Liver (tissue), 9 donors: ENCODE results near the gene CTSE. TPM values are rescaled to one million over a fixed set of nuclear protein-coding genes. Genes with fewer than 3 reads are reported as not detected.

Experiments used
- DNase-seq: peaks from one replicate; pipeline ENCODE4 v3.0.0-alpha.2; 2017; ENCODE audit warnings: low spot score
- H3K27ac ChIP-seq, 2 donors: one replicate each; pipeline ENCODE4 v1.7.0; 2013; ENCODE audit warnings: inconsistent platforms in 2 of 2, low read length in 2 of 2, control low read depth in 1 of 2, low read depth in 1 of 2, mild to moderate bottlenecking in 1 of 2
- H3K27me3 ChIP-seq, 4 donors: one replicate each; pipeline versions ENCODE4 v1.6.1 to v1.7.0; 2013; ENCODE audit warnings: low read length in 3 of 4, inconsistent platforms in 1 of 4, mild to moderate bottlenecking in 1 of 4, moderate library complexity in 1 of 4; ENCODE audit not compliant: control insufficient read depth in 4 of 4, insufficient read depth in 4 of 4
- H3K36me3 ChIP-seq, 4 donors: one replicate each; pipeline versions ENCODE4 v1.6.1 to v1.7.0; 2013; ENCODE audit warnings: low read length in 3 of 4, mild to moderate bottlenecking in 3 of 4, low read depth in 1 of 4, moderate library complexity in 1 of 4; ENCODE audit not compliant: control insufficient read depth in 4 of 4, insufficient read depth in 3 of 4
- H3K4me1 ChIP-seq, 4 donors: one replicate each; pipeline versions ENCODE4 v1.6.1 to v1.7.0; 2013; ENCODE audit warnings: low read length in 3 of 4, mild to moderate bottlenecking in 3 of 4, moderate library complexity in 1 of 4; ENCODE audit not compliant: control insufficient read depth in 4 of 4, insufficient read depth in 4 of 4
- H3K4me3 ChIP-seq, 3 donors: one replicate each; pipeline versions ENCODE4 v1.6.1 to v1.7.0; 2013; ENCODE audit warnings: low read length in 3 of 3, control low read depth in 1 of 3, low read depth in 1 of 3, mild to moderate bottlenecking in 1 of 3
- H3K9ac ChIP-seq, 2 donors: one replicate each; pipeline ENCODE4 v1.7.0; 2013; ENCODE audit warnings: low read length in 2 of 2, mild to moderate bottlenecking in 2 of 2, moderate library complexity in 2 of 2, control low read depth in 1 of 2, low read depth in 1 of 2
- H3K9me3 ChIP-seq, 4 donors: one replicate each; pipeline versions ENCODE4 v1.6.1 to v1.7.0; 2013; ENCODE audit warnings: low read length in 3 of 4; ENCODE audit not compliant: control insufficient read depth in 4 of 4
- EGR1 ChIP-seq, 2 donors: IDR thresholded peaks; 2 replicates each; pipeline ENCODE4 v1.6.1; 2016 to 2018; ENCODE audit warnings: antibody characterized with exemption in 2 of 2, low read depth in 2 of 2
- FOXA1 ChIP-seq: IDR thresholded peaks from 2 replicates; pipeline ENCODE4 v1.6.1; 2016; ENCODE audit warnings: antibody characterized with exemption
- FOXA2 ChIP-seq: IDR thresholded peaks from 2 replicates; pipeline ENCODE4 v1.6.1; 2016; ENCODE audit warnings: antibody characterized with exemption
- GABPA ChIP-seq, 2 donors: IDR thresholded peaks in 1 of 2; conservative IDR thresholded peaks in 1 of 2; 2 replicates each; pipeline ENCODE4 v1.6.1; 2016; ENCODE audit warnings: antibody characterized with exemption in 2 of 2, mild to moderate bottlenecking in 1 of 2, moderate library complexity in 1 of 2
- HNF4A ChIP-seq, 2 donors: conservative IDR thresholded peaks; 2 replicates each; pipeline ENCODE4 v1.6.1; 2016; ENCODE audit warnings: antibody characterized with exemption in 2 of 2, mild to moderate bottlenecking in 2 of 2
- HNF4G ChIP-seq: IDR thresholded peaks from 2 replicates; pipeline ENCODE4 v1.6.1; 2016; ENCODE audit warnings: antibody characterized with exemption
- JUND ChIP-seq, 2 donors: IDR thresholded peaks; 2 replicates each; pipeline ENCODE4 v1.6.1; 2016; ENCODE audit warnings: antibody characterized with exemption in 2 of 2
- MAX ChIP-seq: IDR thresholded peaks from 2 replicates; pipeline ENCODE4 v1.6.1; 2016; ENCODE audit warnings: antibody characterized with exemption
- NR2F2 ChIP-seq: IDR thresholded peaks from 2 replicates; pipeline ENCODE4 v1.6.1; 2016; ENCODE audit warnings: antibody characterized with exemption
- RAD21 ChIP-seq, 2 donors: IDR thresholded peaks; 2 replicates each; pipeline ENCODE4 v1.6.1; 2016; ENCODE audit warnings: antibody characterized with exemption in 2 of 2, mild to moderate bottlenecking in 2 of 2
- REST ChIP-seq: IDR thresholded peaks from 2 replicates; pipeline ENCODE4 v1.6.1; 2016; ENCODE audit warnings: antibody characterized with exemption, mild to moderate bottlenecking
- RXRA ChIP-seq, 2 donors: IDR thresholded peaks; 2 replicates each; pipeline ENCODE4 v1.6.1; 2017 to 2018; ENCODE audit warnings: antibody characterized with exemption in 2 of 2, mild to moderate bottlenecking in 1 of 2
- SP1 ChIP-seq: IDR thresholded peaks from 2 replicates; pipeline ENCODE4 v1.6.1; 2018; ENCODE audit warnings: antibody characterized with exemption, mild to moderate bottlenecking
- TAF1 ChIP-seq: conservative IDR thresholded peaks from 2 replicates; pipeline ENCODE4 v1.6.1; 2016; ENCODE audit warnings: antibody characterized with exemption, mild to moderate bottlenecking
- YY1 ChIP-seq: IDR thresholded peaks from 2 replicates; pipeline ENCODE4 v1.6.1; 2016; ENCODE audit warnings: antibody characterized with exemption, mild to moderate bottlenecking
- WGBS: extraction: QIAGEN DNeasy Blood & Tissue Kit; methylation state at CpG from one replicate; pipeline ENCODE4 v1.1.7; 2013; 5-methylcytosine and 5-hydroxymethylcytosine counted together
- polyA plus RNA-seq, 2 donors: library from polyadenylated mRNA; stranded (reverse) in 1 of 2; unstranded in 1 of 2; fragments of 200-250 nt in 1 of 2; fragments of >200 nt in 1 of 2; fragmentation: Nextera tagmentation in 1 of 2; extraction: Ambion mirVana in 1 of 2; gene quantifications; one replicate each; pipeline versions ENCODE4 v1.2.1 to v1.2.3, GENCODE V29; 2013 to 2015
- total RNA-seq, 2 donors: library from RNA; depleted of rRNA; stranded (reverse); fragments of >200 nt; gene quantifications; one replicate each; pipeline ENCODE4 v1.2.3, GENCODE V29; 2014
- TF ChIP-seq, protein P1 (sequence below): fragments of 150-350 bp; IDR thresholded peaks from 2 replicates; pipeline ENCODE4 v1.5.1; 2017; ENCODE audit warnings: improper control_type of control experiment, low read depth, low read length; ENCODE audit not compliant: missing input control
- TF ChIP-seq, protein P2 (sequence below): IDR thresholded peaks from 2 replicates; pipeline ENCODE4 v1.6.1; 2016; ENCODE audit warnings: antibody characterized with exemption
- TF ChIP-seq, protein P3 (sequence below): IDR thresholded peaks from 2 replicates; pipeline ENCODE4 v1.6.1; 2016; ENCODE audit warnings: antibody characterized with exemption
- donor health status: healthy.
- donor health status: healthy.
- donor health status: healthy.
- donor health status: healthy.
- donor health status: healthy.

The CTSE gene
- total and polyA plus RNA-seq, 4 donors = under 0.01 to 32.8 (median 0.06) TPM

- Histone ChIP-seq H3K36me3 (no peaks in the 10 kb centered on the region), H3K4me3 (no peak overlapping the region), H3K27me3 (no peaks in the 10 kb centered on the region), H3K9me3 (no peaks in the 10 kb centered on the region), H3K9ac (no peak overlapping the region), H3K4me1 (no peaks in the 10 kb centered on the region), H3K27ac (no peak overlapping the region)
- TF ChIP-seq HNF4A (conservative IDR thresholded peaks at IDR 0.05) (no peak), NR2F2 (no peak), FOXA2 (no peak), RAD21 (IDR thresholded peaks at IDR 0.05) (no peak), YY1 (no peak), JUND (IDR thresholded peaks at IDR 0.05) (no peak), FOXA1 (no peak), RXRA (IDR thresholded peaks at IDR 0.05) (no peak), GABPA (IDR thresholded peaks at IDR 0.05 in 1 of 2, conservative IDR thresholded peaks at IDR 0.05 in 1 of 2) (no peak), HNF4G (no peak), REST (no peak), EGR1 (IDR thresholded peaks at IDR 0.05; ENCODE audit: low read depth in 2 of 2) (no peak), TAF1 (no peak), SP1 (no peak), MAX (no peak)
- TF ChIP-seq, protein P1, sequence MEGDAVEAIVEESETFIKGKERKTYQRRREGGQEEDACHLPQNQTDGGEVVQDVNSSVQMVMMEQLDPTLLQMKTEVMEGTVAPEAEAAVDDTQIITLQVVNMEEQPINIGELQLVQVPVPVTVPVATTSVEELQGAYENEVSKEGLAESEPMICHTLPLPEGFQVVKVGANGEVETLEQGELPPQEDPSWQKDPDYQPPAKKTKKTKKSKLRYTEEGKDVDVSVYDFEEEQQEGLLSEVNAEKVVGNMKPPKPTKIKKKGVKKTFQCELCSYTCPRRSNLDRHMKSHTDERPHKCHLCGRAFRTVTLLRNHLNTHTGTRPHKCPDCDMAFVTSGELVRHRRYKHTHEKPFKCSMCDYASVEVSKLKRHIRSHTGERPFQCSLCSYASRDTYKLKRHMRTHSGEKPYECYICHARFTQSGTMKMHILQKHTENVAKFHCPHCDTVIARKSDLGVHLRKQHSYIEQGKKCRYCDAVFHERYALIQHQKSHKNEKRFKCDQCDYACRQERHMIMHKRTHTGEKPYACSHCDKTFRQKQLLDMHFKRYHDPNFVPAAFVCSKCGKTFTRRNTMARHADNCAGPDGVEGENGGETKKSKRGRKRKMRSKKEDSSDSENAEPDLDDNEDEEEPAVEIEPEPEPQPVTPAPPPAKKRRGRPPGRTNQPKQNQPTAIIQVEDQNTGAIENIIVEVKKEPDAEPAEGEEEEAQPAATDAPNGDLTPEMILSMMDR = no peak
- TF ChIP-seq, protein P2, sequence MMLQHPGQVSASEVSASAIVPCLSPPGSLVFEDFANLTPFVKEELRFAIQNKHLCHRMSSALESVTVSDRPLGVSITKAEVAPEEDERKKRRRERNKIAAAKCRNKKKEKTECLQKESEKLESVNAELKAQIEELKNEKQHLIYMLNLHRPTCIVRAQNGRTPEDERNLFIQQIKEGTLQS = no peak
- TF ChIP-seq, protein P3, sequence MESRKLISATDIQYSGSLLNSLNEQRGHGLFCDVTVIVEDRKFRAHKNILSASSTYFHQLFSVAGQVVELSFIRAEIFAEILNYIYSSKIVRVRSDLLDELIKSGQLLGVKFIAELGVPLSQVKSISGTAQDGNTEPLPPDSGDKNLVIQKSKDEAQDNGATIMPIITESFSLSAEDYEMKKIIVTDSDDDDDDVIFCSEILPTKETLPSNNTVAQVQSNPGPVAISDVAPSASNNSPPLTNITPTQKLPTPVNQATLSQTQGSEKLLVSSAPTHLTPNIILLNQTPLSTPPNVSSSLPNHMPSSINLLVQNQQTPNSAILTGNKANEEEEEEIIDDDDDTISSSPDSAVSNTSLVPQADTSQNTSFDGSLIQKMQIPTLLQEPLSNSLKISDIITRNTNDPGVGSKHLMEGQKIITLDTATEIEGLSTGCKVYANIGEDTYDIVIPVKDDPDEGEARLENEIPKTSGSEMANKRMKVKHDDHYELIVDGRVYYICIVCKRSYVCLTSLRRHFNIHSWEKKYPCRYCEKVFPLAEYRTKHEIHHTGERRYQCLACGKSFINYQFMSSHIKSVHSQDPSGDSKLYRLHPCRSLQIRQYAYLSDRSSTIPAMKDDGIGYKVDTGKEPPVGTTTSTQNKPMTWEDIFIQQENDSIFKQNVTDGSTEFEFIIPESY = no peak
- 52% methylated on average over 2 of the region's 2 CpGs for WGBS
- DNase-seq = no peak
These were observed 13.2 kb upstream of the CTSE start for GRCh38 chr1:206036663-206037455.
